Stimulated activated CD8-positive, alpha-beta memory T cell treated with anti-CD3 and anti-CD28 coated beads, Interleukin-4, amount 100 ng/mL, for 48 hours (primary cell): ENCODE measurements around the gene OR2AT4.
A peak's percentile ranks its signal among the peaks of the same experiment; 100 is the strongest.
"Not testable (repeated sequence)": the region's sequence is repeated elsewhere in the genome, so short reads cannot be mapped to it uniquely, and the experiment has no call there.

Experiments
- DNase-seq: peaks from one replicate; pipeline ENCODE4 v3.0.0-alpha.2; 2020

The OR2AT4 gene

GRCh38 chr11:75101424-75102128 is 4.9 kb upstream of the OR2AT4 start:
- DNase-seq = no peak

- DNase-seq = peak; percentile 53
Observed at GRCh38 chr11:75100314-75100713, 3.6 kb upstream of the OR2AT4 start.

- no peak for DNase-seq
Observed at GRCh38 chr11:75099635-75100034, 3.0 kb upstream of the OR2AT4 start.

GRCh38 chr11:75098835-75099439 is 2.3 kb upstream of the OR2AT4 start:
- DNase-seq = not testable (repeated sequence)

GRCh38 chr11:75098181-75098580 is 1.5 kb upstream of the OR2AT4 start:
- DNase-seq = not testable (repeated sequence)

DNA sequence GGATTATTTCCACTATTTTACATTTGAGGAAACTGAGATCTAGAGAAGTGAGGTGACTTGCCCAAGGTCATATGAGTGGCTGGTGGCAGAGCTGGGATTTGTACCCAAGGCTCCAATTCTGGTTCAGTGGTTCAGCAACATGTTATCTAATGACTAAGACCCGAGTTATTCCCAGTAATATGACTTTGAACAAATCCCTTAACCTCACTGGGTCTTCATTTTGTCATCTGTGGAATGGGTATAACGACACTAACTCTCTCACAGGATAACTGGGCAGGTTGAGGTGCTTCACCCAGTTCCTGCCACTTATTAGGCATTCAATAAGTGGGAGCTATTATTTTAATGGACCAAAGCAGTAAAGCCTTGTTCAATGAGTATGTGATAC is 489 bp upstream of the OR2AT4 start:
- DNase-seq = no peak

DNA sequence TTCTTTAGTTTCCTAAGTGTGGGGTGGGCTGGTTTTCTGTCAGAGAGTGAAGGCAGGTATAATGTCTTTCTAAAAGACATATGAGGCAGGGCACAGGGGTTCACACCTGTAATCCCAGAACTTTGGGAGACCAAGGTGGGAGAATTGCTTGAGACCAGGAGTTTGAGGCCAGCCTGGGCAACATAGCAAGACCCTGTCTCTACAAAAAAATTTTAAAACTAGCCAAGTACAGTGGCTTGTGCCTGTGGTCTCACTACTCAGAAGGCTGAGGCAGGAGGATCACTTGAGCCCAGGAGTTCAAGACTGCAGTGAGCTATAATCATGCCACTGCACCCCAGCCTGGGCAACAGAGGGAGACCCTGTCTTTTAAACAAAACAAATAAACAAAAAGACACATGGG is 2.3 kb downstream of the OR2AT4 start:
- DNase-seq = not testable (repeated sequence)

DNA sequence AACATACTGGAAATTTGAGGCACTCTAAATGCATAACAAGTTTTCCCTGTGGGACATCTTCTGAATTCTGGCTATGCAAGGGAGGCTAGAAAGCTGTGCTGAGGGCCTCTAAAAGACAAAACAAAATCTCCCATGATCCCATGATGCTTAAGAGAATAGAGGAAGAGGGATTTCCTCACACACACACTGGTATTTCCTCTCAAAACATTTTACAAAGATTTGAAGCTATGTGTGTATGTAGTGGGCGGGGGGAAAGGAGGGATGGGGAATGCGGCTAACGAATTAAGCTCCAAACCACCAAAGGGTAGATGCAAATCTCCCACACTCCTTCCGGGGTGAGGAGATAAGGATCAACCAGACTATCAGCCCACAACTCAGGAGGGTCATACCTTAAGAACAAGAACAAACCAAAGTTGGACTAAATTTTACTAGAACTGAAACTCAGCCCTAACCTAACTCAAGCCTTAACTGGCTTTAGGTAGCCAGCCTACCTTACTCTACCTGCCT is 6.0 kb downstream of the OR2AT4 start:
- no peak for DNase-seq

DNA sequence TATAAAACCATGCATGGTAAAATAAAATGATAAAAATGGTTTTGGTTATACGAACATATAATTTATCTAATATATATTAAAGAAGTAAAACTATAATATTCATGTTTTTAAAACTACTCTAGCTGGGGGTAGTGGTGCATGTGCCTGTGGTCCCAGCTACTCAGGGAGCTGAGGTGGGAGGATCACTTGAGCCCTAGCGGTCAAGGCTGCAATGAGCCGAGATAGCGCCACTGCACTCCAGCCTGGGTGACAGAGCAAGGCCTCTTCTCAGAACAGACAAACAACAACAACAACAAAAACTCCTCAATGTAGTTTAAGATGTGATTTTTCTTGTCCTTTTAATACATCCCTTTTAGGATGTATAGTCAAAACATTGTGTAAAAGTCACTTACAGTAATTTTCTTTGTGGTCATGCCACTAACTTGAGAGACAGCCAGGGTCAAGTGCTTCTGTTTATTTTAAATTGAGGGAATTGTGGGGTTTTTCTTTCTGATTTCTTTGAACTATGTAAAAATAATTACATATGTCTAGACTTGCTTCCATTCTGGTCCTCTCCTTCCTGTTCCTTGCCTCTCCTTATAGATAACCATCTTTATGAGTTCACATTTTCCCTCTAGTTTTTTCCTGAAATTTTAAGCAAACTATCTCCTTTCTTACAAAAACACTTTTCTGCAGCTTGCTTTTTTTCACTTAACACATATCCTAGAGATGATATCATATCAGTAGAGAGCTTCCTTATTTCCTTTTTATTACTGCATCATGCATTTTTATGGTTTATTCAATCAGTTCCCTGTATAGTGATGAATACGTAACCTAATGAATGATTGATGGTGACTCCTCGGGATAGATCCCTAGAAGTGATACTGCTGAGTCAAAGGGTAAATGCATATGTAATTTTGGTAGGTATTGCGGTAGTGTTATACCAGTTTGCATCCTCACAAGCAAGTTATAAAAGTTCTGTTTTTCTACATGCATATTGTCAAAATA is 9.1 kb downstream of the OR2AT4 start:
- DNase-seq = no peak

DNA sequence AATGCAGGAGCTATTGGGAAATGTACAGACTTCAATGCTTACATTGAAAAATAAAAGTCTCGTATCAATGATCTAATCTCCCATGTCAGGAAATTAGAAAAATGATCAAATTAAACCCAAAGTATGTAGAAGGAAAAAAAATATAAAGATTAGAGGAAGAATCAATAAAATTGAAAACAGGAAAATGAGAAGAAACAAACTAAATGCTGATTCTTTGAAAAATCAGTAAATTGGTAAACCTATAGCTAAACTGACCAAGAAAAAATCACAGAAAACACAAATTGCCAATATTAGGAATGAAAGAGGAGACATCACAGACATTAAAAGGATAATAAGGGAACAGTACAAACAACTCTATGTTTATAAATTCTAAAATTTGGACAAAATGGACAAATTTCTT is 11.8 kb downstream of the OR2AT4 start:
- DNase-seq = no peak

DNA sequence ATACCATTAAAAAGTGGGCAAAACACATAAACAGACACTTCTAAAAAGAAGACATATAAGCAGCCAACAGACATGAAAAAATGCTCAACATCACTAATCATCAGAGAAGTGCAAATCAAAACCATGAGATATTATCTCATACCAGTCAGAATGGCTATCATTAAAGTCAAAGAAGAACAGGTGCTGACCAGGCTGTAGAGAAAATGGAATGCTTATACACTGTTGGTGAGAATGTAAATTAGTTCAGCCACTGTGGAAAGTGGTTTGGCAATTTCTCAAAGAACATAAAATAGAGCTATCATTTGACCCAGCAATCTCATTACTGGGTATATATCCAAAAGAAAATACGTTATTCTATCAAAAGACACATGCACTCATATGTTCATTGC is 13.5 kb downstream of the OR2AT4 start:
- DNase-seq = no peak

DNA sequence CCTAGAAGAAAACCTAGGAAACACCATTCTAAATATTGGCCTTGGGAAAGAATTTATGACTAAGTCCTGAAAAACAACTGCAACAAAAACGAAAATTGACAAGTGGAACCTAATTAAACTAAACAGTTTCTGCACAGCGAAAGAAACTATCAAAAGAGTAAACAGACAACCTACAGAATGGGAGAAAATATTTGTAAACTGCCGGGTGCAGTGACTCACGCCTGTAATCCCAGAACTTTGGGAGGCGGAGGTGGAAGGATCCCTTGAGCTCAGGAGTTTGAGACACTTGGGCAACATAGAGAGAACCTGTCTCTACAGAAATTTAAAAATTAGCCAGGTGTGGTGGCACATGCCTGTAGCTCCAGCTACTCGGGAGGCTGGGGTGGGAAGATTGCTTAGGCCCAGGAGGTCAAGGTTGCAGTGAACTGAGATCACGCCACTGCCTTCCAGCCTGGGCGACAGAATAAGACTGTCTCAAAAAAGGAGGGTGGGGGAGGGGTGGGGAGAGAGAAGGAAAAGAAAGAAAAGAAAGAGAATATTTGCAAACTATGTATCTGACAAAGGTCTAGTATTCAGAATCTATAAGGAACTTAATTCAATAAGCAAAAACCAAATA is 14.0 kb downstream of the OR2AT4 start:
- no peak for DNase-seq

DNA sequence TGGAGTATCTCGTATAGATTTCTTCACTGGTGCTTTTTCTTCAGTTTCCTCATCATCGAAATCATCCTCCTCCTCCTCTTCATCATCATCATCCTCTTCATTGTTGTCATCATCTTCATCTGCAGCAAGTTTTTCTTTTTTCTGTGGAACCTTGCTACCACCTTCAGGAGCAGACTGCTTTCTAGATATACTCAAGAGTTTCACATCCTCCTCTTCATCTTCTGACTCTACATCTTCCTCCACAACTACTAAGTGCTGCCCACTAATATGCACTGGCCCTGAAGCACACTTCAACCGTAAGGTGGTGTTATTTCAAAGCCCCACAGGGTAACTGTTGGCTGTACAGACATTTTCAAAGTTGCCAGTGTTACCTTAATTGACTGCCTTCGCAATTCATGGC is 17.1 kb downstream of the OR2AT4 start:
- DNase-seq = no peak

DNA sequence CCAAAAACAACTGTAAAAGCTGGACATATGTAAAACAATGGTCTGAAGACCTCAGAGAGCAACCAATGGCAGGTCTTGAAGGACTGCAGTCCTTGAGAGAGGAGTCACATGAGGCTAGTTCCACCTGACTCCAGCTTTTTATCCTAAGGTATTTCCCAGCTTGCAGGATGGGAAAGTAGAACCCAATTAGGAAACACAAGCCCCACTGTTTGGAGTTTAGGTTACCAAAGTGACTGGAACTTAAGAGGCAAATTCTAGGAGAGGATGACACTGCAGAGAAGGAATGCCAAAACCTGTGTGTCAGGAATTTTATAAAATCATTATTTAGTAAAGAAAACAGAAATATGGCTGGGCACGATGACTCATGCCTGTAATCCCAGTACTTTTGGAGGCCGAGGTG is 18.4 kb downstream of the OR2AT4 start:
- no peak for DNase-seq

DNA sequence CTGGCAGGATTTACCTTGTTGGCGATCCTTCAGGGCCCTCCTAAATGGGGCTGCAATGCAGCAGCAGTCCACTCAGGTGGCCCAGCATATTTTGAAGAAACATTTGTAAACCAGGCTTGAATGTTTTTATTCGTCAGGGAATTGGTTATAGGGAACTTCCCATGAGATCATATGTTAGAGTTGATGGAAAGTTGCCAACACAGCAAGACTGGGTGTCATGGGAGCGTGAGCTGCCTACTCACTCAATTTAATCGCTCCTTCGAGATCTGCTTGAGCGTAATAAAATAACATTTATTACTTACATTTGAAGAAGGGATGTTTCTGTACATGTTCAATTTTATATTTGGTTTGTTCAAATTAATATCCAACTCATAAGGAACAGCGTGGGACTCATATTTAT is 19.4 kb downstream of the OR2AT4 start:
- DNase-seq = no peak

GRCh38 chr11:75076671-75077070 is 20.0 kb downstream of the OR2AT4 start:
- no peak for DNase-seq

DNA sequence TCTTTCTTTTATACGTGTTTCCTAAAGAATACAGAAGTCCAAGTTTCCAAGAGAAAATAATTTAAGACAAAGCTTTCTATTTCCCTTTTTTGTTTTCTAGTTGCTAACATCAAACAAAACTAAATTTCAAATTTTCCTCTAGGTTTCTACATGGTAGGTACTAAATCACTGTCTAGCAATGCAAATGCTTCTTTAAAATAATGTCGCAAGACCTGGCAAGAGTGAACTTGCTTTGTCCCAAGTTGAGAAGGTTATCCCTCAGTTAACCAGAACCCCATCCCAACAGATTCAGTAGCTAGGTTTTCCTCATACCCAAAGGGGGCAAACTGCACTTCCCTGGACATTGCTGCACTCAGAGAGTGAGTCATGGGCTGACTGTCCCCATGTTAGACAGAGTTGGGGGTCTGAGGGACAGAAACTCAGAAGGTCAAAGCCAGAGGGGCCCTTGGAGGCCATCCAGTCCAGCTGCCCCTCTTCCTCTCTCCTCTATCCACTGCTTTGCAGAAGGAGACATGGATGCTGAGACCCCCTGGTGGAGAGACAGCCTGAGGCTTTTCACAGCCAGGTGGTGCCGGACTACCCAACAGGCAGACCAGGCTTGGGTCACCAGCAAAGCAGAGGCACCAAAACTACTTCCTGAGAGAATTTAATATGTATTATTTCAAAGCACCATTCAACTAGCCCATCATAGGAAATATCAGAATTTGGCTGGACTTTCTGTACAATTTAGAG is 23.1 kb downstream of the OR2AT4 start:
- DNase-seq = no peak

GRCh38 chr11:75072582-75072981 is 24.1 kb downstream of the OR2AT4 start:
- no peak for DNase-seq

DNA sequence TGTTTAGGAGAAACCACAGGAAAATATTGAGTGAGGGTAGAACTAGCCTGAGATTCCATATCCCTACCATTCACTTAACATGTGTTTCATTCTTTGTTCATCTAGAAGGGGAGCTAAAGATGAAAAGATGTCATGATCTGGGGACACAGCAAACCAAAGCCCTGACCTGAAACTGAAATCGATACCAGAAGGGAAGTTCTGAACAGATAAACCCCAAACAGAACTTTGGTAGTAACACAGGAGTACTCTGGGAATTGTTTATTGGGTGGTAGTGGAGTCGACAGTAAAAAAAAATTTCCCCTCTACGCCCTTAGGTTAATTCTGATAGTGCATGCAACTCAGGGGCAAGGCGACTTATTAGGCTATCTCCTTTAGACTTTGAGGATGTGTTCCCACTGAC is 27.2 kb downstream of the OR2AT4 start:
- no peak for DNase-seq

DNA sequence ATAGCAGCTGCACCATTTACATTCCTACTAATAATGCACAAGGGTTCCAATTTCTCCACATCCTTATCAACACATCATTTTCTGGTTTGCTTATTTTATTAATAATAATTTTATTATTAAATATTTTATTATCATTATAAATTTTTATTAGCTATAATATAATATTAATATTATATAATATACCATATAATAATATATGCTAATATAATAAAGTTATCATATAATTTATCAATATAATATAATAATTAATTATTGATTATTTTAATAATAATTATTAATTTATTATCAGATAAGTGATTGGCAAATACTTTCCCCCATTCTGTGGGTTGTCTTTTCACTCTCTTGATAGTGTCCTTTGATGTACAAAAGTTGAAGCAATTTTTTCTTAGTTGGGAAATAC is 27.7 kb downstream of the OR2AT4 start:
- no peak for DNase-seq

DNA sequence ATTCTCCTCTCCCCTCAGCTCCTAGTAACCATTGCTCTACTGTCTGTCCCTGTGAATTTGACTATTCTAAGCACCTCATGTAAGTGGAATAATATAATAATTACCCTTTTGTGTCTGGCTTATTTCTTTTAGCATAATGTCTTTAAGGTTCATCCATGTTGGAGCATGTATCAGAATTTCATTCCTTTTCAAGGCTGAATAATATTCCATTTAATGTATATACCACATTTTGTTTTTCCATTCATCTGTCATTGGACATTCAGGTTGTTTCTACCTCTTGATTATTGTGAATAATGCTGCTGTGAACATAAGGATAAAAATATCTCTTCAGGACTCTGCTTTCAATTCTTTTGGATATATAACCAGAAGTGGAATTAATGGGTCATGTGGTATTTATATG is 28.1 kb downstream of the OR2AT4 start:
- DNase-seq = no peak

DNA sequence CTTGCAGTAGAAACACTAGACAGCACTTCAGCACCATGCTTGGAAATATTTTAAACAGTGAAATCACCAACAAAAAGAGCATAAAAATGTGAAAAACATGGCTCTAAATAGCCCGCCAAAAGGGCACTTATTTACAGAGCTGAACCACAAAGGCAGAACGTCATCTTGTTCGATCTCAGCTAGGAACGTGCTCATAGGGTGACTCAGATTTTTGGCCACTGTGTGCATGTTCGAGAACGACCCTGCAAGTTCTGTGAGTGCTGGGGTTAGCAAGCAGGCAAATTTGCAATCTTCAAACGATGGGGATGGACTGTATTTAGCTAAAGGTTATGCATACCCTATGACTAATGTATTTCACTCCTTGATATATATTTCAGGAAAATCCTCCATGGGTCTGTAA is 30.6 kb downstream of the OR2AT4 start:
- no peak for DNase-seq
